Kidney (tissue), 14 donors: ENCODE data around the gene AK1. TPM values are rescaled to one million over a fixed set of nuclear protein-coding genes. Genes with fewer than 3 reads are reported as not detected.

ENCODE experiments used
- DNase-seq, 5 donors: peaks; one replicate each; pipeline ENCODE4 v3.0.0-alpha.2; 2013 to 2020
- FAIRE-seq: peaks from 2 replicates; lab custom pipeline; 2012; peaks lifted over from hg19 to GRCh38; lab: Jason Lieb, UNC
- H3K27ac ChIP-seq, 2 donors: one replicate each; pipeline ENCODE4 v1.7.0; 2013; ENCODE audit warnings: low read depth in 2 of 2, low read length in 2 of 2, inconsistent platforms in 1 of 2
- H3K27me3 ChIP-seq: one replicate; pipeline ENCODE4 v1.7.1; 2013; ENCODE audit warnings: low read length, inconsistent platforms; ENCODE audit not compliant: control insufficient read depth, insufficient read depth
- H3K36me3 ChIP-seq, 3 donors: one replicate each; pipeline versions ENCODE4 v1.7.0 to v1.7.1; 2013; ENCODE audit warnings: low read length in 3 of 3, control low read depth in 1 of 3, inconsistent platforms in 1 of 3; ENCODE audit not compliant: insufficient read depth in 3 of 3, control insufficient read depth in 2 of 3
- H3K4me1 ChIP-seq, 3 donors: one replicate each; pipeline versions ENCODE4 v1.7.0 to v1.7.1; 2013; ENCODE audit warnings: low read length in 3 of 3, inconsistent platforms in 1 of 3, low read depth in 1 of 3; ENCODE audit not compliant: control insufficient read depth in 2 of 3, insufficient read depth in 2 of 3
- H3K4me3 ChIP-seq, 3 donors: one replicate each; pipeline versions ENCODE4 v1.7.0 to v1.8.1; 2013; ENCODE audit warnings: low read length in 3 of 3, control low read depth in 1 of 3, inconsistent platforms in 1 of 3
- H3K9ac ChIP-seq, 3 donors: one replicate each; pipeline versions ENCODE4 v1.7.0 to v1.7.1; 2013; ENCODE audit warnings: low read length in 3 of 3, control low read depth in 1 of 3, inconsistent platforms in 1 of 3
- H3K9me3 ChIP-seq, 3 donors: one replicate each; pipeline versions ENCODE4 v1.7.0 to v1.7.1; 2013; ENCODE audit warnings: low read length in 3 of 3, control low read depth in 1 of 3, inconsistent platforms in 1 of 3; ENCODE audit not compliant: control insufficient read depth in 2 of 3, insufficient read depth in 1 of 3
- CTCF ChIP-seq: IDR thresholded peaks from 3 replicates; pipeline ENCODE4 v1.5.1; 2012; ENCODE audit warnings: mild to moderate bottlenecking, moderate library complexity, borderline replicate concordance; ENCODE audit not compliant: insufficient read depth; ENCODE audit errors: extremely low read depth
- intact Hi-C: fragments of 100-400 bp; cut with DNase I; formaldehyde crosslinking; loops from one replicate; pipeline ENCODE4 v1.11.1; 2022
- polyA plus RNA-seq: library from polyadenylated mRNA; stranded (reverse); fragments of 350-450 nt; fragmentation: Illumina TruSeq; extraction: RNeasy Lipid Tissue Mini Kit (QIAGEN cat#74804); gene quantifications from one replicate; pipeline ENCODE4 v1.2.3, GENCODE V29; 2014; ENCODE audit warnings: low read depth, low replicate concordance; ENCODE audit not compliant: insufficient read depth
- total RNA-seq: library from RNA; stranded (reverse); fragmentation: NEBNext Ultra II Directional; extraction: Animal tissue kit (Norgen Biotek cat#: 25700); gene quantifications from one replicate; pipeline ENCODE4 v1.2.1, GENCODE V29; 2021
- donor health status: control.
- donor health status: control.
- donor health status: control.
- donor health status: control.
- donor health status: control.
- donor health status: DM: yes; HTN: yes; CAD: no.
- donor health status: Normal renal cell carcinoma (clear cell type).

The AK1 gene
- total and polyA plus RNA-seq, 2 donors from 2014 or later, result 77.9 to 185 TPM

GRCh38 chr9:127916720-127917581, 39.5 kb upstream of the AK1 start, which contains the start of gene ST6GALNAC4:
TSS of gene ST6GALNAC4 (minus strand) at chr9:127917041. CDS start at chr9:127916419, 622 bp downstream.
- Histone ChIP-seq H3K4me1 (peaks cover 0 to 25% (median 0%) of the 10 kb centered on the region in 3 donors), H3K27ac (peak within 1 kb of the TSS; percentile 48 to 71), H3K9ac (peak within 1 kb of the TSS in 2 of 3 donors; percentile 71 to 79), H3K27me3 (no peaks in the 10 kb centered on the region), H3K36me3 (no peaks in the 10 kb centered on the region), H3K9me3 (no peaks in the 10 kb centered on the region), H3K4me3 (peak within 1 kb of the TSS; percentile 57 to 78 (median 76))
- FAIRE-seq (no peak), DNase-seq (peak; percentile 94 to 98 (median 96))
- no peak for TF ChIP-seq CTCF
- intact Hi-C loops, result no loop called here

- TF ChIP-seq CTCF, result no peak
- no peaks in the 10 kb centered on the region for H3K27me3 ChIP-seq
- H3K27ac ChIP-seq, result peak overlapping the region; percentile 48 to 71
- DNase-seq, result peak in 3 of 5 donors; percentile 54 to 76 (median 59)
- H3K9me3 ChIP-seq, result no peaks in the 10 kb centered on the region
- peak overlapping the region; percentile 57 to 78 (median 76) for H3K4me3 ChIP-seq
- H3K36me3 ChIP-seq, result no peaks in the 10 kb centered on the region
- intact Hi-C loops, result no loop called here
- H3K9ac ChIP-seq, result peak overlapping the region in 2 of 3 donors; percentile 71 to 79
- no peak for FAIRE-seq
- H3K4me1 ChIP-seq, result peaks cover 0 to 20% (median 0%) of the 10 kb centered on the region in 3 donors
Measured at GRCh38 chr9:127915801-127916719, 38.6 kb upstream of the AK1 start.

GRCh38 chr9:127915325-127915752, 37.9 kb upstream of the AK1 start:
- FAIRE-seq (no peak), DNase-seq (peak in 2 of 5 donors; percentile 50 to 76)
- Histone ChIP-seq H3K27me3 (no peaks in the 10 kb centered on the region), H3K9ac (no peak overlapping the region), H3K9me3 (no peaks in the 10 kb centered on the region), H3K36me3 (no peaks in the 10 kb centered on the region), H3K27ac (peak overlapping the region in 1 of 2 donors; percentile 37), H3K4me3 (no peak overlapping the region), H3K4me1 (peaks cover 0 to 20% (median 0%) of the 10 kb centered on the region in 3 donors)
- intact Hi-C loops, result no loop called here
- TF ChIP-seq CTCF, result no peak
